Cardiac fibroblast (primary cell): Measurements from ENCODE around the gene TEX54.
"Not testable (repeated sequence)": the region's sequence is repeated elsewhere in the genome, so short reads cannot be mapped to it uniquely, and the experiment has no call there.

Source experiments
- DNase-seq, 2 donors: peaks; one replicate each; pipeline versions ENCODE4 v3.0.0 to v3.0.0-alpha.2; 2010; ENCODE audit warnings: low read depth in 2 of 2
- H3K4me3 ChIP-seq, 2 donors: replicated peaks in 1 of 2; 1 replicate in 1 of 2; 2 replicates in 1 of 2; pipeline ENCODE4 v1.5.1; 2011; ENCODE audit warnings: low read depth in 2 of 2, low read length in 2 of 2, mild to moderate bottlenecking in 2 of 2, moderate library complexity in 1 of 2
- CTCF ChIP-seq: IDR thresholded peaks from one replicate; pipeline ENCODE4 v1.5.1; 2011; ENCODE audit warnings: low read depth, mild to moderate bottlenecking, low read length, inconsistent platforms

Gene TEX54

DNA sequence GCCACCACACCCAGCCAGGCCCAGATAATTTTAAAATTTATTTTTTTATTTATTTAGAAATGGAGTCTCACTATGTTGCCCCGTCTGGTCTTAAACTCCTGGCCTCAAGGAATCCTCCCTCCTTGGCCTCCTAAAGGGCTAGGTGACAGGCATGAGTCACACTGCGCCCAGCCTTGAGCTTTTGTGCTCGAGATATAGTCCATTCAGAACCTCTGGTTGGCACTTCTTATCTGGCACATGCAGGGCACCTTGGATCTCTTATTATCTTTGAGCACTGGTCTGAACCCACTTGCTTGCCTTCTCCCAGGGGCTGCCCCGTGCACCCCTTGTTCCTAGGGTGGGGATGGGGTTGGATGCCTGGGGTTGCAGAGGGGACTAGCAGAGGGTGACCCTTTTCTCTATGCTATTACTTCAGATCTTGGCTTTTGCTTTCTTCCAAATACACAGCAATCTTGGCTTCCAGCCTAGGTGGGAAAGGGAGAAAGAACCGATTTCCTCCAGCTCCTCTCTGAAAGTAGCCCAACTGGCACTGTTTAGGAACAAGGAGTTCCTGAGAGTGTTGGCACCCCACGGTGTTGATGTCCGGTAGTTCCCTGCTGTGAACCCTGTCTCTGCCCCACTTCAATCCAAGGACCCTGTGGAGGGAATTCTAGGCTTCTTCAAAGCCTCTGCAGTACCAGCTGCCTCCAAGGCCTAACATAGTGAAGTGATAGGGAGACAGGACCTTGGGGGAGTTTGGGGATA is 46.8 kb upstream of the TEX54 start:
- DNase-seq: peak in 1 of 2 donors; percentile 75
- peak overlapping the region; percentile 97 to 100 for H3K4me3 ChIP-seq
- TF ChIP-seq CTCF: no peak

- DNase-seq: no peak
- no peak overlapping the region for H3K4me3 ChIP-seq
- TF ChIP-seq CTCF: no peak
These were observed 44.1 kb upstream of the TEX54 start for GRCh38 chr11:62876712-62877111.

DNA sequence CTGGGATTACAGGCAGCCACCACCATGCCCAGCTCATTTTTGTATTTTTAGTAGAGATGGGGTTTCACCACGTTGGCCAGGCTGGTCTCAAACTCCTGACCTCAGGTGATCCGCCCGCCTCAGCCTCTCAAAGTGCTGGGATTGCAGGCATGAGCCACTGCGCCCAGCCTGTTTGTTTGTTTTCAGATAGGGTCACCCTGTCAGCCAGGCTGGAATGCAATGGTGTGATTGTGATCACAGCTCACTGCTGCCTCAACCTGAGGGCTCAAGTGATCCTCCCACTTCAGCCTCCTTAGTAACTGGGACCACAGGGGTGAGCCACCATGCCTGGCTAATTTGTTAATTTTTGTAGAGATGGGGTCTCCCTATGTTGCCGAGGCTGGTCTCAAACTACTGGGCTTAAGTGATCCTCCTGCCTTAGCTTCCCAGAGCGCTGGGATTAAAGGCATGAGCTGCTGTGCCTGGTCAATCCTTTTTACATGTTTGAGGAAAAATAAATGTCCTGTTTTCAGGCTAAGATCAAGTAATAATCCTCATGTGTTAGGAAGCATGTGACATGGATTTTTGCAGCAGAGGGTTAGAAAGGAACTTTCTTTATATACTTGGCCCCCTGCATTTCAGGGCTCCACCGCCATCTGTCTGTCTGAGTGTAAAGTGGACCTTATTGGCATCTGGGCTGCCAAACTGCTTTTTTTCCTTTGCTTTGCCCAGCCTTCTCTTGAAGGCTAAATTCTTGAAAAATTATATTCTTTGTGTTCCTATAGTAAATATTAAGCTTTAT is 43.2 kb upstream of the TEX54 start:
- DNase-seq: peak in 1 of 2 donors; percentile 29
- H3K4me3 ChIP-seq: no peak overlapping the region
- TF ChIP-seq CTCF: no peak

- H3K4me3 ChIP-seq: no peak overlapping the region
- no peak for DNase-seq
- no peak for TF ChIP-seq CTCF
These were observed 42.2 kb upstream of the TEX54 start for GRCh38 chr11:62874851-62875250.

DNA sequence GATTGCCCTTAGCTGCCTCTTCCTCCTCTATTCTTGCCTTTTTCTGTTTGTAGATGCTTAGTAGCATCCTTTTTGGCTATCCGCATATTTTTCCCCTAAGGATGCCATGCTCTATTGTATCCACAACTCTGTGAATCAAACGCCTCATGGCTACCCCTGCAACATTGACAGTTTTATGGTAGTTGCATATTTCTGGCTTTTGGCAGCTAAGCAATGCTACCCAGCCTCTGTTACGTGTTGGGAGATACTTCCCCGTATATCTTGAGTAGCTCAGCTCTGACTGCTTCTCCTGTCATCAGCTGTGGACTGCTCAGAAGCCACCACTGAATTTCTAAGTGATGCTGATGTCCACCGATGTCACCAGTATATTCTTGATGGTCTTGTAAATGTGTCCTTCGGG is 33.0 kb upstream of the TEX54 start:
- TF ChIP-seq CTCF: no peak
- no peak for DNase-seq

DNA sequence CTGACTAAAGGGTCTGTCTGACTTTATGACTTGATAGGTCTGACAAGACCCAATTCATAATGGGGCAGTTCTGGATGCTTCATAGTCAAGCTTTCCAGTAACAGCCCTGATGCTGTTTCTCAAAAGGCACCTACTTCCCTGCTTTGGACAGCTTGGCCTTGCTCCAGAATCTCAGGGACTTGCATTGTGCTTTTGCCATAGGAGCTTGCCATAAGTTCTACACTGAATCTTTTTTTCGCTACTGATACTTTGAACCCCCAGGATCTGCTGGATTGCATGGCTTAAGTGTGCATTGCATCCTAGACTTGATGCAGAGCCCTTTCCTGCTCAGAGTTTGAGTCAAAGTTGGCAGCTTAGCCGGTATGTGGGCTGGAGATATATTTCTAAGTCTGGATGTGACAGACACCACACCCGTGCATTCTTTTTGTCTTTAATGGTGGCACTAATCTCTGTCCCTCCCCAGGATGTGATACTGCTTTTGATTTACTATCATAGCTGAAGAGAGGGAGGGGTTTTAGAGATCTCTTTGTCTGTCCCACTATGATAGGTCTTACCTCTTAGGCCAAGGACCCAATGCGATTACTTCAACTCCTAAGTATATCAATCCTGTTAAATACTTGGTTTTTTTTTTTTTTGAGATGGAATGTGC is 31.2 kb upstream of the TEX54 start:
- no peak for TF ChIP-seq CTCF
- no peak overlapping the region for H3K4me3 ChIP-seq
- DNase-seq: peak in 1 of 2 donors; percentile 19

More for the DNA sequence above, 33.0 kb upstream of the TEX54 start:
- no peak overlapping the region for H3K4me3 ChIP-seq

- not testable (repeated sequence) for DNase-seq, H3K4me3 ChIP-seq
These were observed 29.0 kb upstream of the TEX54 start for GRCh38 chr11:62861564-62862192.
